DMS53 (cell line): ENCODE data around the gene CACFD1.
A peak's percentile ranks its signal among the peaks of the same experiment; 100 is the strongest.

Experiments used
- DNase-seq: peaks from one replicate; lab custom pipeline; 2025; lab: John Stamatoyannopoulos, UW

Gene CACFD1

DNA sequence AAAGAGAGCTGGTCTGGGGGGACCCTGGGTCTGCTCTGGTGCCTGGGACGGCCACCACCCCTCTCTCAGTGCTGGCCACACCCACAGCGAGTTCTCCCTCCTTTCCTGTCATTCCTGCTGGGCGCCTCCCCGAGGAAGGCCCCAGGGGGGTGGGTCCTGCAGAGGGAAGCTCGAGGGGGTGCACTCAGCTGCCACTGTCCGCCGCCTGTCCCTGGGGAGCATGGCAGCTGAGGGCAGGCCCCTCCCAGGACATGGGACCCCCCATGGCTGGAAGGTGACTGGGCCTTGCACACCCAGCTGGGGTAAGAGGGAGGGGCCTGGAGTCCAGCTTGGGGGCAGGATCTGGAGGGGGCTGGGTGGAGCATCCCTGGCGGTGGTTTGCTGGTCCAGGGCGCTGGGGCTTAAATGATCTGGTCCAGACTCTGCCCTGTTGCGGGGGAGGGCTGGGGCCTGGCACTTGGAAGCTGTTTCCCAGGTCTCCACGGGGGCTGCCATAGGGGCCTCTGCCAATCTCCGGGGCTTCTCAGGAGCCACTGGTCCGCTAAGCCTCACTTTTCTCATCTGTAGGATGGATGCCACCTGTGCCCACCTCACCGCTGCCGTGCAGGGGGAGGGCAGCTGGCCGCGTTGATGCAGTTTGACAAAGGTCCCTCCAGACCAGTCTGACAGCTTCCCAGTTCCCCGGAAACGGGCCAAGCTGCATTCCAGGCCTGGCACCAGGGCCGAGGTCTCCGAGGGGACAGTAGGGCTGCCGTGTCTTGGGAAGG, 25.1 kb downstream of the CACFD1 start:
- no peak for DNase-seq

DNA sequence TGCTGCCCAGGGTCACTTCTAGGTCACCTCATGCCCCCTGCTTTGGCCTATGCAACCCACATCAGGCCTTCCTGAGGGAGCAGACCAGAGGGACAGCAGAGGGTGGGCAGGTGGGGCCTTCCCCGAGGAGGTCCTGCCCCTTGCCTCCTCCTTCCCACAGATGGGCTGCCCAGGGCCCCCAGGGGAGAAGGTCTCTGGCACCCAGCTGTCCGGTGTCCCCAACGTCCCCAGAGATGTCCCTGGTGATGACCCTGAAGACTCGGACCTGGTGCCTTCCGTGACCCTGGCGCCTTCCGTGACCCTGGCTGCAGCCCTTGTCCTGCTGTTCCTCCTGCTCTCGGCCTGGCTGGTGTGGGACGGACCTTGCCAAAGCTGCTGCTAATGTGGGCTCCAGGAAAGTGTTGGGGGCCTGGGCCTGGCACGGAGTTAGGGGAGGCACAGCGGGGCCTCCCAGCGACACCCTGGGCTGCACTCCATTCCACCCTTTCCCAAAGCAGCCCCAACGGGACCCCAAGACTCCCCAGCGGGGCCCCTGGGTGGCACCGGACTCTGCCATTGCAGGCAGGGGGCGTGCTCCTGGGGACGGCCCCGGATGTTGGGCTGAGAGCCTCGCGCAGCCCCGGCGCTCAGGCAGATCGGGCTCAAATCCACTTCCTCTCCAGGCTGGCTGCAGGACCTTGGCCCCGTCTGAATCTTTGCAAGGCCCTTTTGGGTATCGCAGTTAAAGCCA, 25.9 kb downstream of the CACFD1 start:
- peak; percentile 82 for DNase-seq

DNA sequence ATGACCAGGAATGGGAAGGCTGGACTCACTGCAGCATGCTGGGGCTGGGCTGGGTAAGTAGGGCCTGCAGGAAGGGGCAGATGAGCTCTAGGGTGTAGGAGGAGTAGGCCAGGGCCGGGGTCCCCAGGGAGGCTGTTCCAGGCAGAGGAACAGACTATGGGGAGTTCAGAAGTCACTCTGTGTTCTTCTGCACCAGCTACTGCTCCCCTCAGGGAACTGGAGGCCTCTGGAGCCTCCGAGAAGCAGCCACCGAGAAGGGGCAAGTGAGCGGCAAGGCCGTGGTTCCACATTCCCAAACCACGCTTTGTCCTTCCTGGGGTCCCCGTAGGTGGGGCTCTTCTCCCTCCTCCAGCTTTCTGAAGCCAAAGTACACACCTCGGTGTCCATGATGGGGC, 27.6 kb downstream of the CACFD1 start:
- DNase-seq = no peak

DNA sequence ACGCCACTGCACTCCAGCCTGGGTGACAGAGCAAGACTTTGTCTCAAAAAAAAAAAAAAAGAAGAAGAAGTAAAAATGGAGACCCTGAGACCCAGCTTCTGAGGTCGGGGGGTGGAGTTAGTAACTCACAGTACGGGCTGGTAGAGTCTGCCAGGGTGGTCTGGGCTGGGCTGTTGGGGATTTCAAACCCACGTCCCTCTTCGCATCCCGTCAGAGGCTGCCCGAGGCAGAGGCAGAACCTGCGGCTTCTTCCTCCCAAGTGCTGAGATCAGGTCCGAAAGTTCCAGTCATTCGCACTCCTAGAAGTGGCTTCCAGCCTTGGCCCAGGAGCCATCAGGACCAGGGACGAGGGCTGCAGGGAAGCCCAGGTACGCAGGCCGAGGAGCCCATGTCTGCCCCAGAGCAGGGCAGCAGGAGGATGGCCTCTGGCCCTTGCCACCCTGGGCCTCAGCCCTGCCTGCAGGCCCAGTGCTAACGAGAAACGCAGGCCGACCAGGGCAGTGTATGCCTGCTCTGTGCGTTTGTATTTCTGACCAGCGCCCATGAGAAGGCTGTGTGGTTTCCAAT, 29.0 kb downstream of the CACFD1 start:
- no peak for DNase-seq

DNA sequence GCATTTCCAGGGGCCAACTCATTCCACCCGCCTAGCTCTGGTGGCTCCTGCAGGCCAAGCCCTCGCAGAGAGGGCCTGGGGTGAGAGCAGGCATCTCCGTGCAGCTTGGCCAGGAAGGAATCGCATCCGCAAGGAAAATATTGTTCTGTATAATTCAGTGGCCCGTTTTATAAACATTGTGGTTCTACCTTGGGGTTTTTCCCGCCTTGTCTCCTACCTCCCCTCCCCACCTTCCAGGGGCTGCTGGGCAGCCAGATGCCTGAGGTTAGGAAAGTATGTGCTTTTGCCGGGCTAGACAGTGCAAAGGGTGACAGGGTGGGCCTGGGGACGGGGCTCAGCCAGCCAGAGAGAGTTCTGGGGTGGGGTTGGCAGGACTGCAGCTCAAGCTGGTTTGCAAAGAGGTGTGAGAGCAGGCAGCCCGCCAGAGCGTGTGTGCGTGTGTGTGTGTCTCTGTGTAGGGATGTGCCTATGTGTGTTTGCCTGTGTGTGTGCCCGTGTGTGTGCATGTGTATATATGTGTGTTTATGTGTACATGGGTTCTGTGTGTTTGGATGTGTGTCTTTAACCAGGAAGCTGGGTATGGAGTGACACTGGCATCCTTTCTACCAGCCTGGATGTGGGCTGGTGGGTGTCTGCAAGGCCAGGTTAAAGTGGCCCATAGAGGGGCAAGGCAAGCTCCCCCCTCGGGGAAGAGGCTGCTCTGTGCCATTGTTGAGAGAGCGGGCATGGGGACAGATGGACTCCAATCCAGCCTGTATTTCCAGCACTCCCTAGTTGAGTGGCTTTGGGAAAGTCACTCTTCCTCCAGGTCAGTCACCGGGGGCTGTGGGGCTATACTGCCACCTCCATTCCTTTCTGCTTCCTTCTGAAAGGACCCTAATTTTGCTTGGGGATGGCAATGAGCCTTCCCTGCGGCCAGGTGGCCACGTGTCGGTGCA, 29.7 kb downstream of the CACFD1 start:
- no peak for DNase-seq

DNA sequence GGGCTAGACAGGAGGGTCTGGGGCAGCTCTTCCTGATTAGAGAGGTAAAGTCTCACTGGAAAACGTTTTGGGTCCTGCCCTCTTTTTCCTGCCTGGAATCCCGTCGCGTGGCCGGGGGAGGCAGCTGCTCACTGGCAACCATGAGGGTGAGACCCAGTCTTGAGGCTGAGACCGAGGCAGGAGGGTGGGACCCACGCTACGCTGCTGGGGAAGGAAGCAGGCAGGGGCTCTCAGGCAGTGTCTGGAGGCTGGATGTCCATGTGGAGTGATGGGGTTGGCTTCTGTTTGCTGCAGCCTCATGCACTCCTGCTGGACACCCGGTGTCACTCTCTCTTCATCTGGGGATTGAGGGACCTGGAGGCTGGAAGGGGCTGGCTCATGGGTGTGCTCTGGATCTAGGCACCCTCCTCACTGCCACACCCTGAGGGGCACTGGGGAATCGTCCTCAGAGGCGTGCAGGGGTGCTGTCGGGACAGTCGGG, 30.5 kb downstream of the CACFD1 start:
- DNase-seq = peak; percentile 29

DNA sequence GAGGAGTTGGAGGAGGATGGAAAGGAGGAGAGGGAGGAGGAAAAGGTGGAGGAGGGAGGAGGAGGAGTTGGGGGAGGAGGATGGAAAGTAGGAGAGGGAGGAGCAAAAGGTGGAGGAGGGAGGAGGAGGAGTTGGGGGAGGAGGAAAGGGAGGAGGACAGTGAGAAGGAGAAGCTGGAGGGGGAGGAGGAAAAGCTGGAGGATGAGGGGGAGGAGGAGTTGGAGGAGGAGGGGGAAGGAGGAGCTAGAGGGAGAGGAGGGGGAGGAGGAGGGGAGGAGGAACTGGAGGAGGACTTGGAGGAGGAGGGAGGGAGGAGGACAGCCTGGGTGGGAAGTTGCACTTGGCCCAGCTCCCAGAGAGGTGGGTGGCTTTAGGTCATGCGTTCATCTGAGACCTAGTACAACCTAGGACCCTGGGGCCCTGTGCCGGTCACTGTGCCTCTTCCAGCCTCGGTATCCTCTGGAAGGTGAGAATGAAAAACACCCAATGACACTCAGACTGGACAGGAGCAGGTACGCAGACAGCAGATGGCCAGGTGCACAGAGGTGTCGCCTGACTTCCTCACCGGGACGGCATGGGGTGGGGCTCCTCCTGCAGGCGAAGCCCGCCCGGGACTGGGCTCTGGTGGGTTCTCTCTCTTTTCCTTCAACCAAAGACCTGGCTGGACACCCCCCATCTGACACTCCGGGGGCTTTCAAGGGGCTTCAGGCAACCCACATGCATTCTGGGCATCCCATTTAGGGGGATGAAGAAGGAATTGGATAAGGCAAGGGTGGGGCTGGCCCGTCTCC, 31.3 kb downstream of the CACFD1 start:
- DNase-seq = peak; percentile 80

DNA sequence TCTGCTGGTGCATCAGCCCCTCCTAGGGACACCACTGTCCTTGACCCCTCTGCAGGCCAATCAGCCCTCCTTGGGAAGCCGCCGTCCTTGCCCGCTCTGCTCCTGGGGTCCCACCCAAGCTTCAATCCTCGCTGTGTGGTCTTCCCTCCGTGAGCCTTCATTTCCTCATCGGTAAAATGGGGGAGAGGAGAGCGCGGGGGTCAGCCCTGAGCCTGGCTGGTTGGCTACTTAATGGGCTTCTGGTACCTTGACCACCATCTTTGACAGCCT, 31.8 kb downstream of the CACFD1 start:
- DNase-seq = no peak

DNA sequence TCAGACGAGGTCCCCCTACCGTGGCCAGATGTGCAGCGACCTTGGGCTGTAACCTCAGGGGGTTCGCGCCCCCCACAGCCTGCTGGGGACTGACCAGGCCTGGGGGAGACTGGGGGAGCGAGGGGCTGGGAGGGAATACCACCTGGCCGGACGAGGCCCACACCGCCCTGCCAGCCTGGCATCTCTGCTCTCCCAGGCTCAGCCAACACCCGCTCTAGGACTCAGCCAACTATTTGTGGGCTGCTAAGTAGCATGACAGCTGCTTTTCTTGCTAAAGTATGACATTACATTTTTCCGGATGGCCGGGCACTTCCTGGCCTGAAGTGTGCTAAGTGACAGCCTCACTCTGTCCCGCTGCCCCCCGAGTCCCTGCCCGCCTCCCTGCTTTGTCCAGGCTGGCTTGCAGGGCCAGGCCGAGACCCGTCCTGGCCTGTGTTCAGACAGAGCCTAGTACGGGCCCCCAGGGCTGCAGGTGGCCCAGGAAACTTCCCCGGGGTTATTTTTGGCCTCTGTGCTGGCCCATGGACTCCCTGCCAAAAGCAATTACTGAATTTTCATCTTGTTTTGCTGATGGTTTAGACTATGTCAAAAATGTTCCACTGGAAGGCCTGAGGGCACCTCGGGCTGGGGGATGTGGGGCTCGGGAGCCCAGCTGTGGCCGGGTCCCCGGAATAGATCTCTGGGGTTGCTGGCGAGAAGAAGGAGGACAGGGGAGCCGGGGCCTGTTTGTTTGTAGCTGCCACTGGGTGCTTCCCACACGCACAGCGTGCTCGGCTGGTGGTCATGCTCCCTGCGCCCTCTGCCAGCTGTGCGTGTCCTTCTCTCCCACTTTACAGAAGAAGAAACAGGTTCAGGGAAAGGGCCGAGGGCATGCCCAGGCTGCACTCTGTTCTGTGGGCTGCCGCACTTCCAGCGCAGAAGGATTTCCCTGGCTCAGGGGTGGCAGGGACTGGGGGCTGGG, 32.6 kb downstream of the CACFD1 start:
- DNase-seq = peak; percentile 57

DNA sequence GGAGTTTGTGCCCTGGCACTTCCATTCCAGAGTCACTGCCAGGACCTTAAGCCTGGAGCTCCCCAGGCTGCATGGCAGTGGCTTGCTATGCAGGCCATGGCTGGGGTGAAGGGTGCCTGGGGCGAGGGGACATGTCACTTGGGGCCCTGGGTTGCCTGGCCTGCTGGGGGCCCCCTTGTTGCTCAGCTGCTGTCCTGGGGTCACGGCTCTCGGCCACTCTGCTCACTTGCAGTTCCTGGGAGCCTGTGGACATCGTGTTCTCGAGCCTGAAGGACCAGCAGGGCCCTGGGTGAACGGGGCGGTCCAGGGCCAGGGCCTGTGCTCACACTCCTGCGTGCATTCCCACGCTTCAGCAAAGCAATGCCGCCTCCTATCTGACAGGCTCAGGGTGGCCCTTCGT, 33.6 kb downstream of the CACFD1 start:
- DNase-seq = no peak

DNA sequence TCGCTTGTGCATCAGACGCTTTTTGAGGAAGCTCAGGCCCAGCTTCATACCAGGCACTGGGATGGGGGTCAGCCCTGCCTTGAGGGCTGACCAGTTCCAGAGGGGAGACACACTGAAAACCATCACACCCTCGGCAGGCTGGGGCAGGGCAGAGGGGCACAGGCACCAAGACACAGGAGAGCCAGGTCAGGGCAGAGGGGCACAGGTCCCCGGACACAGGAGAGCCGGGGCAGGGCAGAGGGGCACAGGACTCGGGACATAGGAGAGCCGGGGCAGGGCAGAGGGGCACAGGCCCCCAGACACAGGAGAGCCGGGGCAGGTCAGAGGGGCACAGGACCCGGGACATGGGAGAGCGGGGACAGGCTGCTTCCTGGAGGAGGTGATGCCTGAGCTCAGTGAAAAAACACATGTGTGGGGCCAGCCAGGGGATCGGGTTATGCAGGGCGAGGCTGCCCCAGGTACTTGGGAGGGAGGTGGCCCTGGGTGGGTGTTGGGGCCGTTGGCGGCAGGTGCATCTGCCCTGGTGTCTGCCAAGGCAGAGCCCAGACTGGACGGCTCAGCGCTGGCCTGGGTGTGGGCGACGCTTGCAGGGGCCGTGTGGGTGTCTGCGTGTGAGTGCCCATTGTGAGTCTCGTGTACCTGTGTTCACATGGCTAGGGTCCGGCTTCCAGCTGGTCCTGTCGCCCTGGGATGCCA, 34.2 kb downstream of the CACFD1 start:
- DNase-seq = no peak

DNA sequence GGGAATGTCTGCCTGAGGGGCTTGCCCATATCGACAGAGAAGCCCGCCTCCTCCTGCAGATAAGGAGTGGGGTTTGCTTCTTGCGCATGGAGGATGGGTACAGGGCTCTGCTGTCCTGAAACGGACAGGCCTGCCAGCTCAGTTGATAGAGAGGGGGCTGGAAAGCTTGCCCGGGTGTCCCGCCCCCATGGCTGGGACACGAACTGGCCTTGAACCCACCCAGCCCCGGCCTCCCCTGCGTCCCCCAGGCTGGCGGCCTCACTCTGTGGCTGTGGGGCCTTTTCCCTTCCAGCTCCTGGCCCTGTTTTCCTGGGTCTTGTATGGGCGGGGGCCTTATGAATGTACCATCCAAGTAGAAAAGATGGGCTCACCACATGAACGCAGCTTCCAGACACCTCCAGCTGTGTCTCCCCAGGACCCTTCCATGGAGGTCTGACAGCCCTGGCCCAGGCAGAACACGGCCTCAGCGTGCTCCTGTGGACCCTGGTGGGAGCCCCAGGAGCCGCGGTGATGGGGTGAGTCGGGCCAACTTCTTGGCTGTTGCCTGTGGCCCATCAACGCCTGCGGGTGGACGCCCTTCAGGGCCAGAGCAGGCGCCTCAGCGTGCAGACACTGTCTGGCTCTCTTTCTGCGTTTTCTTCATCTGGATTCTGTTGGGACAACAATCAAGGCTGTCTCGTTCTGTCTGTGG, 35.0 kb downstream of the CACFD1 start:
- no peak for DNase-seq

DNA sequence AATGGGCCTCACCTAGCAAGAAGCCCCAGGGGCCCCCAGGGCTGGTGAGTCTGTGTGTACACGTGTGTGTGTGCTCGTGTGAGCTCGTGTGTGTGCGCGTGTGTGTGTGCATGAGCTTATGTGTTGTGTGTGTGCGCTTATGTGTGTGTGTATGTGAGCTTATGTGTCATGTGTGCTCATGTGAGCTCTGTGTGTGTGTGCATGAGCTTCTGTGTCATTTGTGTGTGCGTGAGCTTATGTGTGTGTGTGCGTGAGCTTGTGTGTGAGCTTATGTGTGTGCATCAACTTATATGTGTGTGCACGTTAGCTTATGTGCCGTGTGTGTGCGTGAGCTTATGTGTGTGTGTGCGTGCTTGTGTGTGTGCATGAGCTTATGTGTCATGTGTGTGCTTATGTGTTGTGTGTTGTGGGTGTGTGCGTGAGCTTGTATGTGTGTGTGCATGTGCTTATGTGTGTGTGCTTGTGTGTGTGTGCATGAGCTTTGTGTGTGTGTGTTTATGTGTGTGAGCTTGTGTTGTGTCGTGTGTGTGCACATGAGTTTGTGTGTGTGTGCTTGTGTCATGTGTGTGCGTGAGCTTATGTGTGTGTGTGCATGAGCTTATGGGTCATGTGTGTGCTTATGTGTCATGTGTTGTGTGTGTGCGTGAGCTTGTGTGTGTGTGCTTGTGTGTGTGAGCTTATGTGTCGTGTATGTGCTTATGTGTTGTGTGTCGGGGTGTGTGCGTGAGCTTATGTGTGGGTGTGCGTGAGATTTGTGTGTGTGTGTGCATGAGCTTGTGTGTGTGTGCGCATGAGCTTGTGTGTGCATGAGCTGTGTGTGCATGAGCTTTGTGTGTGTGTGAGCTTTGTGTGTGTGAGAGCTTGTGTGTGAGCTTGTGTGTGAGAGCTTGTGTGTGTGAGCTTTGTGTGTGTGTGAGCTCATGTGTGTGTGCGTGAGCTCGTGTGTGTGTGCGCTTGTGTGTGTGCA, 35.8 kb downstream of the CACFD1 start:
- no peak for DNase-seq

DNA sequence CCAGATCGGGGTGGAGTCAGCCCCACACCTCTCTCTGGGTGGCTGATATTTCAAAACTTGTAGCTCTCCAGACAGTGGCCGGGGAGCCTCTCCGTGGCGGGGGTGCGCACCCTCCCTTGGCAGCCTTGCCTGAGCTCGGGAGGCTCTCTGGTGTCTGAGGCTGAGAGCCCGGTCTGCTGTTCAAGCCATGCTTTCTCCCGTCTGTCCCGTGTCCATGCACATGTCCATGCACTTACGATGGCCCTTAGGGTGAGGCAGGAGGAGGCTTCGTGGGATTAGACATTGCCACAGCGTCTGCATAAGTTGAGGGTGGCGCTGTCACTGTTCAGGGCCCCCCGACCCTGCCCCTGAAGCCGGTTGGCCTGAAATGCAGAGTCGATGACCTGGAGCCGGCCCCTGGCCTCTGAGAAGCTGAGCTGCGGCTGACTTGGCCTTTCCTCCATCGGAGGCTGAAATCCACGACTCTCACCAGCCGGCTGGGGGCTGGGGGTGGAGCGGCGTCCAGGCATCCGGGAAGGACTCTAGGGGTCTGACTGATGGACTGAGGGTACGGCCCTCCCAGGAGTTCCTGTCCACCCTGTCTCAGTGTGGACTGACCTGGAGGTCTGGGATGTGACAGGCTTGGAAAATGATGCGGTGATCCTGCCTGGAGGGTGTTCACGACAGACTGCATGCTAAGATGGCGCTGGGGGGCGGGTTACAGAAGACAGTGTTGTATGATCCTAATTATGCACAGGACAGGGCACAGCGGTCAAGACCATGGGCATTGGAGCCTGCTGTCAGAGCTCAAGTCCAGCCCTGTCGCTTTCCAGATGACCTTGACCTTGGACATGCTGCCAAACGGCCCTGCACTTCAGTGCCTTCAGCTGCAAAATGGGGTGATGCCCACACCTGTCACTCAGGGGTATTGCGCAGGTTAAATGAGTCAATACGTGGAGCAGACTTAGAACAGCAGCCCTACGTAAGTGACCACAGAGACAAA, 37.4 kb downstream of the CACFD1 start:
- DNase-seq = no peak

DNA sequence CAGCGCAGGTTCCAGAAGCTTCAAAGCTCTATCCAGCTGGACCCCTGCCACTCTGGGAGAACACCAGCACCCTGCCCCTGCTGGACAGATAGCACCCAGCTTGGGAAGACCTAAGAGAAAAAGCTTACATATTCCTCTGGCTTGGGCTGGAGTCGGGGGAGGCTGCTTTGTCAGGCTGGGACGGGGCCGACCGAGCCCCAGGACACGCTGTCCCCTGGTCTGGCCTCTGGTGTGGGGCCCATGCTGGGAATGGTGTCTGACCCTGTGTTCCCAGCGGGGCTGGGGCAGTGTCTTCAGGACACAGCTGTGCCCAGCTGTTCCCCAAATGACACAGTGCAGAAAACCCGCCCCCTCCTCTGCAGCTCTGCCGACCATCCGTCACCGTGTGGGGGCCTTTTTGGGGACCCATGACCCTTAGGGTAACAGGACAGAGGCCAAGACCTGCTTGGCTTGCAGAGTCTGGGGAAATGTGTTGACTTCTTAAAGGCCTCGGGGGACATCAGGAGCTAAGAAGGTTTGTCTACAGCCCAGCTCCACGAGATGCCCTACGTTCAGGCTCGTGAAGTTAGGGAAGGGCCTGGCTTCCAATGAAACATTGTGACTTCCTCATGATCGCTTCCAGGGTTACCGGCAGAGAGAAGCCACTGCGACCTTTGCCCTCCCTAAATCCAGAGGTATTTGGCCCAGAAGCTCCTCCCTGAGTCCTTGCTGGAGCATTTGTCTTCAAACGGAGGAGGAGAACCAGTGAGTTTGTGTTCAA, 39.5 kb downstream of the CACFD1 start:
- no peak for DNase-seq

DNA sequence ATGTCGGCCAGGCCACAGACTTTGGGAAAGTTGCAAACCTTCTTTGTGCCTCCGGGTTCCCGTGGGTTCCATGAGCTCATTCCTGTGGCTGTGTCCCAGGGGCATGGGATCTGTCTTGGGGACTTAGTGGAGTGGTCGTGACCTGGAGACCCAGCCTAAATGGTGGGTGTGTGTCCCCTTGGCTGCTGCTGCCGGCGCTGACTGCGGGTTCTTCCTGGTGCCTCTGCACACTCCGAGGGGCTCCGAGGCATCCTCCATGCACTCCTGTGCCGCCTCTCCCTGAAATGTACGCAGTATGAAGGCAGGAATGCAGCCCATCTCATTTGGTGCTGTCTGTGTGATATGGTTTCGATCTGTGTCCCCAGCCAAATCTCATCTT, 40.1 kb downstream of the CACFD1 start:
- no peak for DNase-seq
